ENCODE results near the gene TBXAS1. TPM values are rescaled to one million over a fixed set of nuclear protein-coding genes. Genes with fewer than 3 reads are reported as not detected.

The TBXAS1 gene
- total RNA-seq, 2 donors from 2014 or later = 19.6 to 20.9 TPM

- Mint-ChIP-seq H3K4me1 (peaks cover 18% of the 10 kb centered on the region), H3K27ac (peak overlapping the region; percentile 68), H3K36me3 (ENCODE audit: low read depth) (peaks cover 2% of the 10 kb centered on the region), H3K27me3 (no peaks in the 10 kb centered on the region), H3K4me3 (no peak overlapping the region)
- ATAC-seq = no peak
- no peaks in the 10 kb centered on the region for H3K9me3 ChIP-seq (ENCODE audit: control insufficient read depth, low read length, poor library complexity, severe bottlenecking)
- DNase-seq = no peak
Observed at GRCh38 chr7:139982927-139983920, 154.2 kb downstream of the TBXAS1 start.

GRCh38 chr7:139984642-139985539 lies 155.8 kb downstream of the TBXAS1 start:
- H3K27me3 Mint-ChIP-seq = no peaks in the 10 kb centered on the region
- H3K27ac Mint-ChIP-seq = peak overlapping the region; percentile 68
- peaks cover 21% of the 10 kb centered on the region for H3K4me1 Mint-ChIP-seq
- H3K36me3 Mint-ChIP-seq (ENCODE audit: low read depth) = peaks cover 2% of the 10 kb centered on the region
- no peaks in the 10 kb centered on the region for H3K9me3 ChIP-seq (ENCODE audit: control insufficient read depth, low read length, poor library complexity, severe bottlenecking)
- ATAC-seq = no peak
- no peak for DNase-seq
- no peak overlapping the region for H3K4me3 Mint-ChIP-seq

- H3K27ac Mint-ChIP-seq = no peak overlapping the region
- ATAC-seq (no peak), DNase-seq (no peak)
- H3K9me3 ChIP-seq (ENCODE audit: control insufficient read depth, low read length, poor library complexity, severe bottlenecking) = no peaks in the 10 kb centered on the region
- H3K36me3 Mint-ChIP-seq (ENCODE audit: low read depth) = peaks cover 2% of the 10 kb centered on the region
- no peaks in the 10 kb centered on the region for H3K27me3 Mint-ChIP-seq
- H3K4me3 Mint-ChIP-seq = no peak overlapping the region
- H3K4me1 Mint-ChIP-seq = peaks cover 14% of the 10 kb centered on the region
Observed at GRCh38 chr7:139985811-139986210, 156.7 kb downstream of the TBXAS1 start.

- H3K4me1 Mint-ChIP-seq = peaks cover 10% of the 10 kb centered on the region
Observed at GRCh38 chr7:139987691-139988516, 158.8 kb downstream of the TBXAS1 start.

GRCh38 chr7:139989366-139990141 lies 160.5 kb downstream of the TBXAS1 start:
- peaks cover 2% of the 10 kb centered on the region for H3K36me3 Mint-ChIP-seq (ENCODE audit: low read depth)
- ATAC-seq = no peak
- peaks cover 8% of the 10 kb centered on the region for H3K4me1 Mint-ChIP-seq
- H3K9me3 ChIP-seq (ENCODE audit: control insufficient read depth, low read length, poor library complexity, severe bottlenecking) = no peaks in the 10 kb centered on the region
- peak overlapping the region; percentile 16 for H3K27ac Mint-ChIP-seq
- H3K27me3 Mint-ChIP-seq = no peaks in the 10 kb centered on the region
- H3K4me3 Mint-ChIP-seq = no peak overlapping the region
- no peak for DNase-seq

More at GRCh38 chr7:139987691-139988516, 158.8 kb downstream of the TBXAS1 start:
- Mint-ChIP-seq H3K27ac (no peak overlapping the region), H3K36me3 (ENCODE audit: low read depth) (peaks cover 2% of the 10 kb centered on the region), H3K4me3 (no peak overlapping the region), H3K27me3 (no peaks in the 10 kb centered on the region)
- DNase-seq (no peak), ATAC-seq (no peak)
- H3K9me3 ChIP-seq (ENCODE audit: control insufficient read depth, low read length, poor library complexity, severe bottlenecking) = no peaks in the 10 kb centered on the region

GRCh38 chr7:139990142-139990535 lies 161.1 kb downstream of the TBXAS1 start:
- Mint-ChIP-seq H3K36me3 (ENCODE audit: low read depth) (peaks cover 2% of the 10 kb centered on the region), H3K4me1 (peaks cover 5% of the 10 kb centered on the region), H3K27me3 (no peaks in the 10 kb centered on the region), H3K27ac (no peak overlapping the region), H3K4me3 (no peak overlapping the region)
- no peaks in the 10 kb centered on the region for H3K9me3 ChIP-seq (ENCODE audit: control insufficient read depth, low read length, poor library complexity, severe bottlenecking)
- ATAC-seq = no peak
- no peak for DNase-seq

- Mint-ChIP-seq H3K27me3 (no peaks in the 10 kb centered on the region), H3K27ac (no peak overlapping the region), H3K36me3 (ENCODE audit: low read depth) (peaks cover 3% of the 10 kb centered on the region), H3K4me3 (no peak overlapping the region), H3K4me1 (peaks cover 6% of the 10 kb centered on the region)
- H3K9me3 ChIP-seq (ENCODE audit: control insufficient read depth, low read length, poor library complexity, severe bottlenecking) = no peaks in the 10 kb centered on the region
- no peak for ATAC-seq
- DNase-seq = no peak
Observed at GRCh38 chr7:139990571-139991268, 161.7 kb downstream of the TBXAS1 start.

- peaks cover 4% of the 10 kb centered on the region for H3K36me3 Mint-ChIP-seq (ENCODE audit: low read depth)
- H3K4me3 Mint-ChIP-seq = no peak overlapping the region
- no peaks in the 10 kb centered on the region for H3K9me3 ChIP-seq (ENCODE audit: control insufficient read depth, low read length, poor library complexity, severe bottlenecking)
- peaks cover 7% of the 10 kb centered on the region for H3K4me1 Mint-ChIP-seq
- H3K27me3 Mint-ChIP-seq = no peaks in the 10 kb centered on the region
- ATAC-seq = no peak
- DNase-seq = no peak
- no peak overlapping the region for H3K27ac Mint-ChIP-seq
Observed at GRCh38 chr7:139991269-139991666, 162.2 kb downstream of the TBXAS1 start.

GRCh38 chr7:139991911-139992310 lies 162.8 kb downstream of the TBXAS1 start:
- no peaks in the 10 kb centered on the region for H3K27me3 Mint-ChIP-seq
- H3K9me3 ChIP-seq (ENCODE audit: control insufficient read depth, low read length, poor library complexity, severe bottlenecking) = no peaks in the 10 kb centered on the region
- DNase-seq (no peak), ATAC-seq (no peak)
- peaks cover 4% of the 10 kb centered on the region for H3K36me3 Mint-ChIP-seq (ENCODE audit: low read depth)
- H3K27ac Mint-ChIP-seq = no peak overlapping the region
- H3K4me1 Mint-ChIP-seq = peaks cover 10% of the 10 kb centered on the region
- H3K4me3 Mint-ChIP-seq = no peak overlapping the region

GRCh38 chr7:139992353-139993044 lies 163.4 kb downstream of the TBXAS1 start:
- DNase-seq (no peak), ATAC-seq (no peak)
- Mint-ChIP-seq H3K27ac (no peak overlapping the region), H3K27me3 (no peaks in the 10 kb centered on the region), H3K36me3 (ENCODE audit: low read depth) (peaks cover 3% of the 10 kb centered on the region), H3K4me3 (no peak overlapping the region), H3K4me1 (peaks cover 10% of the 10 kb centered on the region)
- no peaks in the 10 kb centered on the region for H3K9me3 ChIP-seq (ENCODE audit: control insufficient read depth, low read length, poor library complexity, severe bottlenecking)

GRCh38 chr7:139993169-139993568 lies 164.1 kb downstream of the TBXAS1 start:
- ATAC-seq = no peak
- no peak for DNase-seq

More at GRCh38 chr7:139993169-139993568, 164.1 kb downstream of the TBXAS1 start:
- no peak overlapping the region for H3K27ac Mint-ChIP-seq
- H3K36me3 Mint-ChIP-seq (ENCODE audit: low read depth) = peaks cover 2% of the 10 kb centered on the region
- H3K4me3 Mint-ChIP-seq = no peak overlapping the region
- H3K27me3 Mint-ChIP-seq = no peaks in the 10 kb centered on the region
- no peaks in the 10 kb centered on the region for H3K9me3 ChIP-seq (ENCODE audit: control insufficient read depth, low read length, poor library complexity, severe bottlenecking)
- peaks cover 10% of the 10 kb centered on the region for H3K4me1 Mint-ChIP-seq
